Uterus (tissue), 2 donors: Measurements from ENCODE around the gene TIGD7.
A peak's percentile ranks its signal among the peaks of the same experiment; 100 is the strongest.

Source experiments
- CTCF ChIP-seq, 4 experiments: fragments of 200-600 bp in 2 of 4; fragments of 450-650 bp in 2 of 4; sonication (generic) in 2 of 4; IDR thresholded peaks; one replicate each; pipeline ENCODE4 v1.5.1; 2016 to 2019; ENCODE audit warnings: antibody characterized with exemption in 4 of 4, mild to moderate bottlenecking in 2 of 4, moderate library complexity in 1 of 4
- POLR2A ChIP-seq, 2 donors: fragments of 450-650 bp; IDR thresholded peaks; one replicate each; pipeline ENCODE4 v1.6.1; 2016; ENCODE audit warnings: antibody characterized with exemption in 2 of 2, mild to moderate bottlenecking in 1 of 2, moderate library complexity in 1 of 2

GRCh38 chr16:3305109-3306068 is at the start of gene TIGD7, which contains the start of gene ZNF75A:
- TF ChIP-seq CTCF (IDR thresholded peaks at IDR 0.05): peak in 1 of 4 experiments; percentile 17
- TF ChIP-seq POLR2A (IDR thresholded peaks at IDR 0.05): peak; percentile 49 to 82
